ENCODE data around the gene PTH2R. TPM values are rescaled to one million over a fixed set of nuclear protein-coding genes. Genes with fewer than 3 reads are reported as not detected.
"Not testable (repeated sequence)": the region's sequence is repeated elsewhere in the genome, so short reads cannot be mapped to it uniquely, and the experiment has no call there.

PTH2R gene
- total RNA-seq, 1 donor from 2014 or later: not detected

DNA sequence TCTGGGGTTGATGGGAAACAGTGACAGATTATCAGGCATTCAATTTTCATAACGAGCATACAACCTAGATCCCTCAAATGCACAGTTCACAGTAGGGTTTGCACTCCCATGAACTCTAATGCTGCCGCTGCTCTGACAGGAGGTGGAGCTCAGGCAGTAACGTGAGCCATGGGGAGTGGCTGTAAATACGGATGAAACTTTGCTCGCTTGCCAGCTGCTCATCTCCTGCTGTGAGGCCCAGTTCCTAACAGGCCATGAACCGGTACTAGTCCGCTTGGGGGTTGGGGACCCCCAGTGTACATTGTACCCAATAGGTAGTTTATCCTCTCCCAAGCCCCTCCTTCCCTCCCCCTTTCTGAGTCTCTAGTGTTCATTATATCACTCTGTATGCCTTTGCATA, 94.6 kb downstream of the PTH2R start:
- no peak for DNase-seq (ENCODE audit: low read depth, low spot score)
- Mint-ChIP-seq H3K4me3 (no peak overlapping the region), H3K36me3 (ENCODE audit: low read depth) (no peaks in the 10 kb centered on the region), H3K4me1 (peaks cover 7% of the 10 kb centered on the region), H3K27me3 (ENCODE audit: low read depth) (no peaks in the 10 kb centered on the region), H3K27ac (ENCODE audit: unreplicated experiment) (no peak overlapping the region), H3K9me3 (peaks cover 4% of the 10 kb centered on the region)
- TF ChIP-seq CTCF (conservative IDR thresholded peaks at IDR 0.05): no peak

DNA sequence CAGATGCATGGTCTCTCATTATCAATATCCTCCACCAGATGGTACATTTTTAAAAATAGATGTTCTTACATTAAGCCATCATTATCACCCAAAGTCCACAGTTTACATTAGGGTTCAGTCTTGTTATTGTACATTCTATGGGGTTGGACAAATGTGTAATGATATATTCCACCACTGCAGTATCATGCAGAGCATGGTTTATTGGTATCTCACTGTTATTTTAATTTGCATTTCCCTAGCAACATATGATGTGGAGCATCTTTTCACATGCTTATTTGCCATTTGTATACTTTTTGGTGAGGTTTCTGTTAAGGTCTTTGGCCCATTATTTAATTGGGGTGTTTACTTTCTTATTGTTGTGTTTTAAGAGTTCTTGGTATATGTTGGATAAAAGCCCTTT, 95.7 kb downstream of the PTH2R start:
- Mint-ChIP-seq H3K27me3 (ENCODE audit: low read depth) (no peaks in the 10 kb centered on the region), H3K9me3 (peaks cover 7% of the 10 kb centered on the region), H3K36me3 (ENCODE audit: low read depth) (peaks cover 3% of the 10 kb centered on the region), H3K4me1 (peaks cover 7% of the 10 kb centered on the region), H3K4me3 (no peak overlapping the region), H3K27ac (ENCODE audit: unreplicated experiment) (no peak overlapping the region)
- no peak for DNase-seq (ENCODE audit: low read depth, low spot score)
- no peak for TF ChIP-seq CTCF (conservative IDR thresholded peaks at IDR 0.05)

DNA sequence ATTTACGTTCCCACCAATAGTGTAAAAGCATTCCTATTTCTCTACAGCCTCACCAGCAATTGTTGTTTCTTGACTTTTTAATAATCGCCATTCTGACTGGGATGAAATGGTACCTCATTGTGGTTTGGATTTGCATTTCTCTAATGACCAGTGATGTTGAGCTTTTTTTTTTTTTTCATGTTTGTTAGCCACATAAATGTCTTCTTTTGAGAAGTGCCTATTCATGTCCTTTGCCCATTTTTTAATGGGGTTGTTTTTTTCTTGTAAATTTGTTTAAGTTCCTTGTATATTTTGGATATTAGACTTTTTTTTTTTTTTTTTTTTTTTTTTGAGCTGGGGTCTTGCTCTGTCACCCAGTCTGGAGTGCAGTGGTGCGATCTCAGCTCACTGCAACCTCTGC, 98.8 kb downstream of the PTH2R start:
- H3K27ac Mint-ChIP-seq (ENCODE audit: unreplicated experiment); DNase-seq (ENCODE audit: low read depth, low spot score); H3K27me3 Mint-ChIP-seq (ENCODE audit: low read depth); H3K4me1 Mint-ChIP-seq; H3K4me3 Mint-ChIP-seq; H3K36me3 Mint-ChIP-seq (ENCODE audit: low read depth): not testable (repeated sequence)
- H3K9me3 Mint-ChIP-seq: peaks cover 10% of the 10 kb centered on the region

GRCh38 chr2:208509586-208509985, 103.0 kb downstream of the PTH2R start:
- Mint-ChIP-seq H3K4me1 (no peaks in the 10 kb centered on the region), H3K4me3 (no peak overlapping the region), H3K27ac (ENCODE audit: unreplicated experiment) (no peak overlapping the region), H3K9me3 (peaks cover 14% of the 10 kb centered on the region), H3K27me3 (ENCODE audit: low read depth) (peaks cover 2% of the 10 kb centered on the region), H3K36me3 (ENCODE audit: low read depth) (peaks cover 3% of the 10 kb centered on the region)
- no peak for TF ChIP-seq CTCF (conservative IDR thresholded peaks at IDR 0.05)
- DNase-seq (ENCODE audit: low read depth, low spot score): no peak

GRCh38 chr2:208511016-208511415, 104.4 kb downstream of the PTH2R start:
- Mint-ChIP-seq H3K9me3 (peaks cover 19% of the 10 kb centered on the region), H3K4me1 (no peaks in the 10 kb centered on the region), H3K4me3 (no peak overlapping the region), H3K27ac (ENCODE audit: unreplicated experiment) (no peak overlapping the region), H3K36me3 (ENCODE audit: low read depth) (peaks cover 3% of the 10 kb centered on the region), H3K27me3 (ENCODE audit: low read depth) (peaks cover 2% of the 10 kb centered on the region)
- no peak for TF ChIP-seq CTCF (conservative IDR thresholded peaks at IDR 0.05)
- DNase-seq (ENCODE audit: low read depth, low spot score): no peak

DNA sequence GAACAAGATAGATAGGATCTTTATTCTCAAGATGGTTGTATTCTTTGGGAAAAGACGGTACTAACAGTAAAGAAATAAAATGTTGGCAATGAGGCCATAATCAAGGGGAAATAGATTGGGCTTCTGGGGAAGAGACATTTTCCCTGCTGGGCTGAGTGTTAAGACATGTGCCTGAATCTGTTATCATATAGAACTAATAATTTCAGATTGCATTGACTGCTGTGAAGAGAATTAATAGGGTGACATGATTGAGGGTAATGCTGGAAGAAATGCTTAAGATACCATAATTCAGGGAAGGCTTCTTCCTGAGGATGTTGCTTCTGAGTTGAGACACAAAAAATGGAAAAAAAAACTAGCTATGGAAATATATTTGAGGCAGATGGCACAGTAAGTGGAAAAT, 105.0 kb downstream of the PTH2R start:
- Mint-ChIP-seq H3K4me3 (no peak overlapping the region), H3K27me3 (ENCODE audit: low read depth) (peaks cover 2% of the 10 kb centered on the region), H3K36me3 (ENCODE audit: low read depth) (peaks cover 1% of the 10 kb centered on the region), H3K9me3 (peaks cover 17% of the 10 kb centered on the region), H3K4me1 (no peaks in the 10 kb centered on the region), H3K27ac (ENCODE audit: unreplicated experiment) (no peak overlapping the region)
- TF ChIP-seq CTCF (conservative IDR thresholded peaks at IDR 0.05): no peak
- no peak for DNase-seq (ENCODE audit: low read depth, low spot score)

All from neural crest cell (in vitro differentiated cells).